Vagina (tissue), 2 donors: ENCODE measurements around the gene WDR35. TPM values are rescaled to one million over a fixed set of nuclear protein-coding genes. Genes with fewer than 3 reads are reported as not detected.
A peak's percentile ranks its signal among the peaks of the same experiment; 100 is the strongest.

Source experiments
- DNase-seq, 2 donors: peaks; one replicate each; pipeline ENCODE4 v3.0.0-alpha.2; 2017; ENCODE audit errors: extremely low spot score in 2 of 2
- H3K27ac ChIP-seq: fragments of 200-600 bp; sonication (generic); one replicate; pipeline ENCODE4 v1.5.1; 2019
- H3K27me3 ChIP-seq: fragments of 200-600 bp; sonication (generic); one replicate; pipeline ENCODE4 v1.5.1; 2019
- H3K36me3 ChIP-seq, 2 donors: fragments of 200-600 bp; sonication (generic); one replicate each; pipeline ENCODE4 v1.5.1; 2017 to 2019
- H3K4me1 ChIP-seq: fragments of 200-600 bp; sonication (generic); one replicate; pipeline ENCODE4 v1.5.1; 2019
- H3K4me3 ChIP-seq, 2 donors: fragments of 200-600 bp; sonication (generic); 1 replicate in 1 of 2; 2 replicates in 1 of 2; pipeline ENCODE4 v1.5.1; 2016 to 2019
- H3K9me3 ChIP-seq: fragments of 200-600 bp; sonication (generic); one replicate; pipeline ENCODE4 v1.5.1; 2019
- CTCF ChIP-seq, 3 experiments: fragments of 450-650 bp in 2 of 3; fragments of 200-600 bp in 1 of 3; sonication (generic) in 1 of 3; IDR thresholded peaks; one replicate each; pipeline ENCODE4 v1.5.1; 2017 to 2019; ENCODE audit warnings: antibody characterized with exemption in 3 of 3, mild to moderate bottlenecking in 2 of 3, moderate library complexity in 2 of 3
- POLR2A ChIP-seq, 2 donors: fragments of 450-650 bp; IDR thresholded peaks; one replicate each; pipeline ENCODE4 v1.6.1; 2017; ENCODE audit warnings: antibody characterized with exemption in 2 of 2, mild to moderate bottlenecking in 2 of 2, moderate library complexity in 2 of 2
- POLR2AphosphoS5 ChIP-seq, 2 donors: sonication (generic); formaldehyde crosslinking; IDR thresholded peaks; one replicate each; pipeline ENCODE4 v1.9.0; 2017; ENCODE audit warnings: antibody characterized with exemption in 2 of 2, mild to moderate bottlenecking in 2 of 2, low read depth in 1 of 2; ENCODE audit not compliant: insufficient read depth in 1 of 2
- intact Hi-C: fragments of 100-400 bp; cut with DNase I; formaldehyde crosslinking; loops from one replicate; pipeline ENCODE4 v1.15.1; 2023
- total RNA-seq: library from RNA; depleted of rRNA; stranded (reverse); fragments of >200 nt; gene quantifications from one replicate; pipeline ENCODE4 v1.2.3, GENCODE V29; 2016

WDR35 gene
- total RNA-seq, 1 donor from 2014 or later, result 8.3 TPM

DNA sequence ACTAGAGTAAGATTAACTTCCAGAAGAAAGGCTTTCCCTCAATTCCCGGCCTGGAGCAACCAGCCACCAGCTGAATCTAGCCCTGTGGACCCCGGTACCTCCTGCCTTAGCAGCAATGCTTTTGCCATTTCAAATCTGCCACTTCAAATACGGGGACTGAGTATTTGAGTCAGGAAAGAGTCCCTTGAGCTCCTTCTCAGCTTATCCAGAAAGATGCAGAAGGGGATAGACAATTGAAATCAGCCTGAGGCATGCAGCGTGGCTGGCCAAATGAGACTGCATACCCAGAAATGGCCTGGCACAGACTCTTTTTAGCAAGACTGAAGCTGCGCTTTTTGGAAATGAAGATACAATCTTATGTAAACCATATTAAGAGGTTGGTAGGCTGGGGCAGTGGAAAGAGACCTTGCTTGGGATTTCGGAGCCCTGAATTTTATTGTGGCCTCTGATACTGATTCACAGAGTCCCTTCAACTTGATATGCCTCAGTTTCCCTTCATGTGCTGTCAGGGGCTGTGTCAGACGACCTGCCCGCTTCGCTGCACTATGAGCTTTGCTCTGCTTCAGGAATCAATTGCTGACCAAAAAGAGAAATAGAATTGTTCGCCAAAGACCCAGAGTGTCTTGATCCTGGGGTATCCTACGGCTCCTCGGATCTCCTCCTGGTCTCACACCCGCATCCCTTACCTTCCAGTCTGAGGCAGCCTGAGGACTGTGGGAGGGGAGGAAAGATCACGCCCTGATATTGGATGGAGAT, 21.5 kb upstream of the WDR35 start:
- H3K4me1 ChIP-seq, result peaks cover 6% of the 10 kb centered on the region
- no peaks in the 10 kb centered on the region for H3K27me3 ChIP-seq
- no peaks in the 10 kb centered on the region for H3K36me3 ChIP-seq
- peak overlapping the region in 1 of 2 donors; percentile 70 for H3K4me3 ChIP-seq
- no peak overlapping the region for H3K27ac ChIP-seq
- TF ChIP-seq CTCF (IDR thresholded peaks at IDR 0.05) (no peak), POLR2A (IDR thresholded peaks at IDR 0.05) (no peak), POLR2AphosphoS5 (IDR thresholded peaks at IDR 0.05; ENCODE audit: insufficient read depth in 1 of 2, low read depth in 1 of 2) (no peak)
- no peak for DNase-seq
- no peaks in the 10 kb centered on the region for H3K9me3 ChIP-seq
- intact Hi-C loops, result loop anchor here (5.0 kb wide), 1 partner anchor 81 kb away; no protein-coding TSS in a partner anchor

- Histone ChIP-seq H3K4me1 (peaks cover 6% of the 10 kb centered on the region), H3K4me3 (no peak overlapping the region), H3K27me3 (no peaks in the 10 kb centered on the region), H3K36me3 (no peaks in the 10 kb centered on the region), H3K27ac (no peak overlapping the region), H3K9me3 (no peaks in the 10 kb centered on the region)
- TF ChIP-seq CTCF (IDR thresholded peaks at IDR 0.05) (no peak), POLR2AphosphoS5 (IDR thresholded peaks at IDR 0.05; ENCODE audit: insufficient read depth in 1 of 2, low read depth in 1 of 2) (no peak)
- DNase-seq, result no peak
- intact Hi-C loops, result no loop called here
Observed at GRCh38 chr2:20008703-20009102, 18.8 kb upstream of the WDR35 start.

DNA sequence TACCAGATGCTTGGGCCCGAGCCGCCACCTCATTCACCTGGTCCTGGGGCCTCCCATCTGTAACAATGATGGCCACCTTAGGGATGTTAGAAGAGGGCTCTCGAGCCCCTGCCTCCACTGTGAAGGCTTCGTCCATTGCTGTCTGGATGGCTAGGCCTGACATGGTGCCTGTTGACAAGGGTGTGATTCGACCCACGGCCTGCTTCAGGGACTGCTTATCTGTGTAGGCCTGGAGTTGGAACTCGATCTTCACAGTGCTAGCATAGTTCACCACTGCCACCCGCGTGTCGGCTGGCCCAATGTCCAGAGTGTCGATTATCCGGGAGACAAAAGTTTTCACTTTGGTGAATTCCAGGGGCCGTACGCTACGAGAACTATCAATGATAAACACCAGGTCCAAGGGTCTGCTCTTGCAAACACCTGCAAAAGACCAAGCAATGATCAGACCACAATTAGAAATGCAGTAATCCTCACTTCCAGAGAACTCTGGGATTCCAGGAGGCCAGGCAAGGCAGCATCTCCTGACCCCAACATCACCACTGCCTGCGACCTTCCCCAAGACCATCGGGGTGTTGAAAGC, 16.1 kb upstream of the WDR35 start:
- intact Hi-C loops, result no loop called here
- no peaks in the 10 kb centered on the region for H3K4me1 ChIP-seq
- no peaks in the 10 kb centered on the region for H3K36me3 ChIP-seq
- H3K27ac ChIP-seq, result no peak overlapping the region
- H3K27me3 ChIP-seq, result no peaks in the 10 kb centered on the region
- no peak overlapping the region for H3K4me3 ChIP-seq
- no peak for DNase-seq
- H3K9me3 ChIP-seq, result no peaks in the 10 kb centered on the region
- TF ChIP-seq POLR2AphosphoS5 (IDR thresholded peaks at IDR 0.05; ENCODE audit: insufficient read depth in 1 of 2, low read depth in 1 of 2) (no peak), CTCF (IDR thresholded peaks at IDR 0.05) (no peak), POLR2A (IDR thresholded peaks at IDR 0.05) (no peak)

GRCh38 chr2:20005067-20005627, 15.2 kb upstream of the WDR35 start:
- no peak for TF ChIP-seq CTCF (IDR thresholded peaks at IDR 0.05)
- Histone ChIP-seq H3K27me3 (no peaks in the 10 kb centered on the region), H3K36me3 (no peaks in the 10 kb centered on the region), H3K27ac (no peak overlapping the region), H3K4me1 (no peaks in the 10 kb centered on the region), H3K4me3 (no peak overlapping the region), H3K9me3 (no peaks in the 10 kb centered on the region)
- no peak for DNase-seq
- intact Hi-C loops, result no loop called here

DNA sequence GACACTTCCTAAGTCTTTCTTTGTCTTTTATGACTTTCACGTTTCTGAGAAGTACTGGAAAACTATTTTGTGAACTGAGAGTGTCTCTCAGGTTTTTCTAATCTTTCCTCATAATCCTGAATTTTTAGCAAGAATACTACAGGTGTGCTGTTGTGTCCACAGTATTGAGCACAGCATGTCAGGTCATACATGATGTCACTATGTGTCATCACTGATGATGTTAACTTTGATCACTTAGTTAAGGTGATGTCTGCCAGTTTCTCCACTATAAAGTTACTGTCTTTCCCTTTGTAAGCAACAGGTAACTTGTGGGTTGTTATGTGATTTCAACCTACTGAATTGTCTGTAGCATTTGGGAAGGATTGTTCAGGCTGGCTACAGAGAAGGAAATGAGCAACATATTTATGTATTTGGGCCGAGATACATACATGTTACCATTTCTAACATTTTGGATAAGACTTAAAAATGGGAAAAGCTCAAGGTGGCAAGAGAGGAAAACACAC, 11.5 kb upstream of the WDR35 start:
- intact Hi-C loops, result no loop called here
- no peaks in the 10 kb centered on the region for H3K4me1 ChIP-seq
- no peaks in the 10 kb centered on the region for H3K9me3 ChIP-seq
- no peak overlapping the region for H3K27ac ChIP-seq
- no peak overlapping the region for H3K4me3 ChIP-seq
- TF ChIP-seq CTCF (IDR thresholded peaks at IDR 0.05) (no peak), POLR2AphosphoS5 (IDR thresholded peaks at IDR 0.05; ENCODE audit: insufficient read depth in 1 of 2, low read depth in 1 of 2) (no peak), POLR2A (IDR thresholded peaks at IDR 0.05) (no peak)
- H3K36me3 ChIP-seq, result no peaks in the 10 kb centered on the region
- no peaks in the 10 kb centered on the region for H3K27me3 ChIP-seq
- DNase-seq, result no peak
